Hematopoietic multipotent progenitor cell treated with erythropoietin and hydrocortisone succinate and interleukin-3 and kit ligand, for 15 days (in vitro differentiated cells): ENCODE results near the gene CDH24.

Experiments used
- DNase-seq: peaks from one replicate; pipeline ENCODE4 v3.0.0-alpha.2; 2015; ENCODE audit warnings: low spot score

CDH24 gene

DNA sequence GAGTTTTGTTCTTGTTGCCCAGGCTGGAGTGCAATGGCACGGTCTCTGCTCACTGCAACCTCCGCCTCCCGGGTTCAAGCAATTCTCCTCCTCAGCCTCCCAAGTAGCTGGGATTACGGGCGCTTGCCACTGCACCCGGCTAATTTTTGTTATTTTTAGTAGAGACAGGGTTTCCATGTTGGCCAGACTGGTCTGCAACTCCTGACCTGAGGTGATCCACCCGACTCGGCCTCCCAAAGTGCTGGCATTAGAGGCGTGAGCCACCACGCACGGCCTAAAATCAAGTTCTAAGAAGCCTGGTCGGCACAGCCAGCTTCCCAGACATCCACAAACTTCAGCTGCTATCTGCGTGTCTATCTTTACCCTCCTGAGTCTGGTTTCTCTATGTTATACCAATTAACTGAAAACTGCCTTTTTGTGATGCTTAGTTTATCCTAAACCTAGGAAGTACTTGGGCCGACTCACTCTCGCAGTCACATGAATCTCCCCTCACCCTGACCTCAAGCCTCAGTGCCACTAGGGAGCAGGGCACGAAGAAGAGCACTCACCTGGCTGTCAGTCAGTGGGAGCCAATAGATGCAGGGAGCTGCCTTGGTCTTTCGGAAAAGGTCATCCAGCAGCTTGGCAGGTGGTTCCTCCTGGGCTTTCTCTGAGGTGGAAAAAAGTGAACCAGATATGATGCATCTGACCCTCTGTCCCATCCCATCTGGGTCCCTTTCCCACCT is 3.4 kb upstream of the CDH24 start:
- DNase-seq = no peak

DNA sequence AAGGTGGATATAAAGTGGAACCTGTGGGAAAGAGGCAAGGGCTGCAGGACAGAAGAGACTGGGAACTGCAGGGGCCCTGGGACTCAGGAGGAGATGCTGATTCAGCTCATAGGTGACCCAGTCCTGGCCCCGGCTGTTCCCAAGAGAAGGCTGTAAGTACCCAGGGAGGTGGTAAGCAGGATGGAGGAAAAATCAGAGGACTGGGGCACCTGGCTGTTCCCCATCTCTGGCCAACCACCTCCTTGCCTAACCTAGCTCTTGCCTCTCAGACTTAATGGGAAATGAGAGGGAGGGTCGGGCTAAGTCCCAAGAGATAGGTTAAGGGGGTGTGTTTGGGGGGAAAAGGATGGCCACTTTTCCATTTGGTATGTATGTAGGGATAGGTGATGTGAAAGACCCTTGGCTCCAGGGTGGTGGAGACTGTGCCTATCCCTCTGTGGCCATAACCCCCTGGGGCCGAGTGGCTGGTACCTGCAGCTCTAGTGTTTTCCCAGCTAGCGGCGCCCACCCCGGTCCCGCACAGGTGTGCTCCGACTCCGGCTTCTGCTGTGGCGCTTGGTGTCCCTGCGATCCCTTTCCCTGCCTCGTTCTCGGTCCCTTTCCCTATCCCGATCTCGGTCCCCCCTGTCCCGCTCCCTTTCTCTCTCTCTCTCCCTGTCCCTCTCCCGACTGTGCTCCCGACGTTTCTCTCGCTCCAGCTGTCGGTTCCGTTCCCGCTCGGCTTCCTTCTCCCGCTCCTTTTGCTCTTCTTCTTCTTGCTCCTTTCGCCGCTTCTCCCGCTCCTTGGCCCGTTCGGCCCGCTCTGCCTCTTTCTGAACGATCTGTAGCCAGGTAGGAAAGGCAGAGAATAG is 1.6 kb upstream of the CDH24 start:
- no peak for DNase-seq

DNA sequence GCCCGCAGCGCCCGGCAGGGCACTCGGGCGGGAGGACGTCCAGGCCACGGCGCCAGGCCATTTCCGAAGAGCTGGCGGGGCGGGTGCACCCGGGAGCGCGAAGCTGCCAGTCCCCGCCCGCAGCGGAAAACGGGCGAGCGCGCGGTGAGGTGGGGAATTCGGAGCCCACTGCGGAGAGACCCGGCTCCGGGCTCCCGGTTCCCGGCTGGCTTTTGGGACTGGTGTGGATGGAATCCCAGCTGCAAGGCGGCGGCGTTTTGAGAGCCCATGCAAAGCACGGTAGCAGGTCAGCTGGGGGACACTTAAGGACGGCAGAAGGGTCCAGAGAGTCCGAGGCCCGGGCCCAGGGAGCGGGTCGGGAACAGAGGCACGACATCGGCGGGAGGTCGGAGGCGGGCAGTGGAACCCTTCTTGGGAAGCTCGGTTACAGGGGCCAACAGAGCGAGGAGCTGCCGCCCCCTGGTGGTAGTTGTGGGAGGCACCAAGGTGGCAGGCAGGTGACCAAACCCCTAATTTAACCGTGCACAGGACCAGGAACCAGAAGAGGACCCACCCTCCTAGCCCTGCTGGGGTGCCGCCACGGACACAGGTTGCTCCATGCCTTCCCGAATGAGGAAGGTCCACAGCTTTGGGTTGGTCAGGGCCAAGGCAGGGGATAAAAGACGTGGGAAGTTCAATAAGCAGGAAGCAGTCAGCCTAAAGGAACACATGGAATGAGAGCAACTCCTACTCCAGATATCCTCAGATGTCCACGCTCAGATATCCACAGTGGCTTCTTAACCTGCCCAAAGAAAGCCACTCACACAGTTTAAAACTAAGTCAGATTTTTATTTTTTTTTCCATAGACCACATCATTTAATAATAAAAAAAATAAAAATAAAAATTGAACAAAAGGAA is 685 bp upstream of the CDH24 start:
- DNase-seq = peak; percentile 86

DNA sequence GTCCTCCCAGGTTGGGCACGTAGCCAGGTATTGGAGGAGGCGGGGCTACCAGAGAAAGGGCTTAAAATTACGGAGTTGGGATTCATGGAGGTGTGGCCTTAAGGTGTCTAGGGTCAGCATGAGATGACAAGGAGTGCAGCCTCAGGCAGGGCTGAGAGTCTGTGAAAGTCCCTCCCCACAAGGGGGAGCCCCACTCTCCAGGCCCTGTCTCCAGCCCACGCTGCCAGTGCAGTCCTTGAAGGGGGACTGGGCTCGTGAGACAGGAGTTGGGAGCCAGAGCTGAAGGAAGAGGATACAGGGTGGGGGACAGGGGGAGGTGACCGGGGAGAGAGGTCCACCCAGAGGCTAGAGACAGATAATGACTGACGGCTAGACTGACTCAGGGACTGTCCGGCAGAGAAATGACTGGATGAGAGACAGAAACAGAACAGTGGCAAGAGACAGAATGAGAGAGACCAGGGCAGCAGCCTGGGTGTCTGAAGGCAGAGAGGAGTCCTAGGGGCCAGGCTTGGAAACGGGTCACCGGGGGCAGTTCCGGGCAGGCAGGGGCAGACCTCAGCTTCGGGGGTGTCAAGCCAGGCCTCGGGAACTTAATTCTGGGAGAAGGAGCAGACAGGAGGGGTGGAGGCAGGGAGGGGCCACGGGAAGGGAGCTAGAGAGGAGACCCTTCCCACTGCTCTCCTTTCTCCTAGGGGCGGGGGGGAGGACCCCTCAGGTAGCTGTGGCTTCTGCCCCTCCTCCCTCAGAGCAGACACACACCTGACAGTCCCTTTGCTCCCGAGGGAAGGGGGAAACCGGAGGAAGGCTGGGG is 970 bp downstream of the CDH24 start:
- peak; percentile 74 for DNase-seq

DNA sequence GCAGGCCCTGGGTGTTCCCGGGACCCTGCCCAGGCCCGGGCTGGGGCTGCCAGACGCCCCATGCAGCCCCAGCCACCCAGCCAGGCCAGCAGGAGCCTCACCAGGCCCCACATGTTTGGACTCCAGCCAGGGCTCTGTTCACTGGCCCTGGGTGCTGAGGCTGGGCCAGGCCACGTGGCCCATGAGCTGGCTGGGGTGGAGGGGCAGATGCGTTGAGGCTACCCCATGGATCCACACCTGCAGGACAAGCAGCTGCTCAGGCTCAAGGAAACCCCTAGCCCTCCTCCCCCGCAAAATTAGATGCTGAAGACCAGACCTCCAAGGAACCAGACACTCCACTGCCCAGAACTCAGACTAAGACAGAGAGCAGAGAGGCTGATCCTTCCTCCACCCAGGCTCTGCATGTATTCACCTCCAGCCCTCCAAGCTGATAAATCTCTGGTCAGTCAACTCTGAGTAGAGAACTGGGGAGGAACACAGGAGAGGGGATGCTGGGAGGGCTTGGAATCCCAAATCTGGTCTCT is 1.6 kb downstream of the CDH24 start:
- no peak for DNase-seq

DNA sequence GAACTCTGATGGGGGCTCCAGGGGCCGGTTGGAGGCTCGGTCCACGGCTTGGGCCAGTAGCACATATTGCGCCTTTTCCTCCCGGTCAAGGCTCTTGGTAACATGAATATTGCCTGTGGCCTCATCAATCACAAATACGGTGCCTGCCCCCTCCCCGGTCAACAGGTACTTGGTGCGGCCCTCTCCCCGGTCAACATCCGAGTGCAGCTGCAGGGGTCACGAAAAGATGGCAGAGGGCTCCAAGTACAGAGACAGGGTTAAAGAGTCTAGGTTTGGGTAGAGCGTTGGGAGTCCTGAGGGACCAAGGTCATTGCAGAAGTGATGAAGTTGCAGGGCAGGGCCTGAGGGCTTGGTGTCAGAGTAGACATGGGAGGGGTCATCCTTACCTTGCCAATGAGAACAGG is 2.2 kb downstream of the CDH24 start:
- DNase-seq = no peak

DNA sequence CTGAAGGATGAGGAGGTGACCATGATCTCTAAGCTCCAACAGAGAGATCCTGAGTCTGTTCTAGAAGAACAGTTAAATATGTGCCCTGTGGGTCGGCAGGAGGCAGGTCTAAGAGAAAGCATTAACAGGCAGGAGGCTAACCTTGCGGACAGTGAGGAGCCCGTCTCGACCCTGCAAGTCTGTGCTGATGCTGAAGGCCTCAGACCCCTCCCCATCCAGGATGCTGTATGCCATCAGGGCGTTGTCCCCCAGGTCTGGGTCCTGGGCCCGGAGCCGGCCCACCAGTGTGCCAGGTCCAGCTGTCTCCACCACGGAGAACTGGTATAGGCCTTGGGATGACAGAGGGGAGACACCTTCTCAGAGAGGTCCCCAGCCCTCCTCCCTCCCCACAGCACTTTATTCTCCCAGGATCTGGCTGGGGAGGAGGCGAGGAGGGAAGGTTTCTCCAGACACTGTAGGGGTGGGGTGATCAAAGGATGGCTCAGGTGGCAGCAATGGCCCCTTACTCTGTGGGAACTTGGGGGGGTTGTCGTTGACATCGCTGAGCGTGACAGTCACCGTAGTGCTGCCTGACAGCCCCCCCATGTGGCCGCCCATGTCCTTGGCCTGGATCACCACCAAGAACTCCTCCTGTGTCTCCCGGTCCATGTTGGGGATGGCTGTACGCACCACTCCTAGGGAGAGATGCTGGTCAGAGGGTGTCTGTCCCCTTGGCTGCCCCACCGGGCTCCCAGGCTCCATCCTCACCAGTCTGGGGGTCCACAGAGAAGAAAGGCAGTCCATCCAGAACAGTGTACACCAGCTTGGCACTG is 3.1 kb downstream of the CDH24 start:
- no peak for DNase-seq

DNA sequence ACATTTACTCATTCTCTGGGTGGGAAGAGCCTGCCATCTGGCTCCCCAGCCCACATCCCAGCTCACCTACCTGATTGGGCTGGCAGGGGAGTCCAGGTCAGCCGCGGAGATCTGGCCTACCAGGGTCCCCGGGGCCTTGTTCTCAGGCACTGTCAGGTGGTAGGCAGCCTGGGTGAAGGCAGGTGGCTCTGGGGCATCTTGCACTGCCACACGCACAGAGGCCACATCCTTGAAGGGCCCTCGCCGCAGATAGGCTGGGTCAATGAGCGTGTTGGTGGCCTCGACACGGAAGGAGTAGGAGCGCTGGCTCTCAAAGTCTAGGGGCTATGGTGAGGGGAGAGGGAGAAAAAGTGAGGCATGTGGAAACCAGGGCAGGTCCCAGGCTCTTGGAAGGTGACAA is 3.9 kb downstream of the CDH24 start:
- no peak for DNase-seq

DNA sequence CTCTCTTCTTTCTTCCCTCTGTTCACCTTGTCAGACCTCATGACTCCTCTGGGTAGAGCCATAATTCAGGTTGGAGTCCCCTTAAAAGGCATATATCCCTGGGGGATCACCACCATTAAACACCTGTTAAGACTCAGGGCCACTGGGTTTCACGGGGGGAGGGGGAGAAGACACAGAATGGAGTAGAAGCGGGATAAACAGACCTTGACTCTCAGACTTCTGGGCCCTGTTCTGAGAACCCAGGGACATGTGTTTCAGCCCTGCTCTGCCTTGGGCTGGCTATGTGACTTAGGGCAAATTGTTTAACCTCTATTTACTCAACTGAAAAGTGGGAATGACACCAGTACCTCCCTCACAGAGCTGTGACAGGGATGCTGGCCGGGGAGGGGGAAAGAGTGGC is 4.6 kb downstream of the CDH24 start:
- no peak for DNase-seq

DNA sequence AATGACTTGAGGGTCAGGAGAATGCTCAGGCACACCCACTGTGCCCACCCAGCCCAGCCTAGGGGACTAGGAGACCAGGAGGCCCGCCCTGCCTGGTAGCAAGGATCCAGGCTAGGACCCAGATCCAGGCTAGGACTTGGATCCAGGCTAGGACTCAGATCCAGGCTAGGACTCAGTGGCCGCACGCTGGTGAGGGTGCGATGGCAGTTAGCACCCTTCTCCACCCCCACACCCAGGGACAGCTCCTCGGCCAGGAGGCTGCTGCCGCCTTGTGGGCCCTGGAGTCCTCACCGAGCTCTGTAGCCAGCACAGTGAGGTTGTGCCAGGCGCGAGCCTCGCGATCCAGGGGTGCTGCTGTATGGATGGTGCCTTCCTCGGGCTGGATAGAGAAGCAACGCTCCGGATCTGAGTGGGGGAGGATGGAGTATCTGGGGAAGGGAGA is 5.1 kb downstream of the CDH24 start:
- no peak for DNase-seq

DNA sequence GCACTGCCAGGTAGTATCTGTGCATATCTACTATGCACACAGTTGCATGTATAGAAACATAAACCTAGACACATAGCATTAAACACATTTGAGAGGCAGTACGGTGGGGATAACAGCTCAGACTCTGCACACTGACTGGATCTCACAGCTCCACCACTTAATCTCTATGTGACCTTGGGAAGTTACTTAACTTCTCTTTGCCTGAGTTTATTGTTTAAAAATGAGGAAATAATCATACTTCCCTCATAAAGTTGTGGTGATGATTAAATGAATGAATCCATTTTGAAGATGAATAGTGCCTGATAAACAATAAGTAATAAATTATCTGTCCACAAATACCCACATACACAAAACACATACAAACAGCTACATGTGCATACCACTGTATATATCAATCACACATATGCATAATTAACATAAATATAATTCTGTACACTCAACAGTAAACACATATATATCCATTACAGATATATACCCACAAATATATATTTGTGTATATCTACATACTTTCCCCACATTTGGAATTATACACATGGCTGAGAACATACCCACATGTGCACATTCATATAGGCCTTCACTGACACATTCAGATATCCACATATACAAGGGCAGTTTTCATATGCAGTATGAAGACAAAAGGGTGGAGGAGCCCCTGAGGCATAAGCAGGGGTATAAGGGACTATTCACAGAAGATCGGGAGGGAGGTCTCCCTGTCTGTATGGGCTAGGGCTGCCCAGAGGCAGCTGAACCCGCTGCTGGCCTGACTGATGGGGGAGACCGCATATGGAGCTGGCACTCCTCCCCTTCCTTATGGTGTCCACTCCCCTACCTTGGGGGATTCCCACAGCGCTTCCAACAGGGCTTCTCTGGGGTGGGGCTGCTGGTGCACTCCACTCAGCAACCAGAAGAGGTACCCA is 5.9 kb downstream of the CDH24 start:
- no peak for DNase-seq

DNA sequence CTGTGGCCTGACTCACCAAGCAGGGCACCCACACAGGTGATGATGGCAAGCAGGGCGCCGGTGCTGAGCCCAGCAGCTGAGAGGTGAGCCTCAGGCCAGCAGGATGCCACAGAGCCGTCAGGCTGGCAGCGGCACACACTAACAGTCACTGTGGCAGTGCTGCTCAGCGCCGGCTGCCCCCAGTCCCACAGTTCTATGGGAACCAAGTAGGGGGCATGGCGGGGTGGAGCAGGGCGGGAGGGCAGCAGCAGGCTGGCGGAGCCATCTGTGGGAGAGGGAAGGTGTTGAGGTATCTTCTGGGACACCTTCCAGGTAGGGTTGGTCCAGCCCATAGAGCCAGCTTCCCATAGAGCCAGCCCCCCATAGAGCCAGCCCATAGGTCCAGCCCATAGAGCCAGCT is 8.3 kb downstream of the CDH24 start:
- no peak for DNase-seq

DNA sequence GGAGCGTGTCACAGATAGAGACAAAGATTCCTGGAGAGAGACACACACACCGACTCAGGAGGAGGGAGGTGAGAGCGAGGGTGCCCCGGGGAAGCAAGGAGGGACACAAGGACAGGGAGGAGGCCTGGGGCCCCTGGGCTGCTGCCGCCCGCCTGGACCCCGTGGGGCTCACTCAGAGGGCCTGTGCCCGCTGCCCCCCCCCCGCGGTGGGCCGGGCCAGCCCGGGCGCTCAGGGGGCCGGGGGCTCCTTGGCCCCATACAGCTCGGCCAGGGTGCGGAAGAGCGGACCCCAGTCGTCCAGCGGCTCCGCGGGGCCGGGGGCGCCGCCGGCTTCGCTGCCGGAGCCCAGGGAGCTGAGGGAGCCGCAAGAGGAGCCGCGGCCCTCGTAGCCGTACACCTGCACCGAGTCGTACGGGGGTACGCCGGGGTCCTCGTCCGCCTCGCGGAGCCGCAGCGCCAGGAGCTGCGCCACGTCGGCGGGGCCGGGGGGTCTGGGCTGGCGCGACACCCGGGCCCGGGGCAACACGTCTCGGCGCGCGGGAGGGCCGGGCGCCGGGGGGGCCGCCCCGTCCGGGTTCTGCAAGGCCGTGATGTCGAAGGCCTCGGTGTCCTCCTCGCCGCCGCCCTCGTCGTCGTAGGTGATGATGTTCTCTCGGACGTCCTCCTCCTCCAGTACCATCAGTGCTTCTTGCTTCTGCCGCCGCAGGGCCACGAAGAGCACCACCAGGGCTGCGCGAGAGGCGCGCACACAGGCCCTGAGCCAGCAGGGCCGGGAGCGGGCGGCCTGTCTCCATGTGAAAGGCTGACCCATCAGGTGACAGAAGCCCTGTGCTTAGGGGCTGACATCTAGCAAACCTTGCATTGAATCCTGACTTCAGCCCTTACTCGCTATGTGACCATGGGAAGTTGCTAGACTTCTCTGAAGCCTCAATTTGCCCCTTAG is 9.3 kb downstream of the CDH24 start:
- DNase-seq = no peak

DNA sequence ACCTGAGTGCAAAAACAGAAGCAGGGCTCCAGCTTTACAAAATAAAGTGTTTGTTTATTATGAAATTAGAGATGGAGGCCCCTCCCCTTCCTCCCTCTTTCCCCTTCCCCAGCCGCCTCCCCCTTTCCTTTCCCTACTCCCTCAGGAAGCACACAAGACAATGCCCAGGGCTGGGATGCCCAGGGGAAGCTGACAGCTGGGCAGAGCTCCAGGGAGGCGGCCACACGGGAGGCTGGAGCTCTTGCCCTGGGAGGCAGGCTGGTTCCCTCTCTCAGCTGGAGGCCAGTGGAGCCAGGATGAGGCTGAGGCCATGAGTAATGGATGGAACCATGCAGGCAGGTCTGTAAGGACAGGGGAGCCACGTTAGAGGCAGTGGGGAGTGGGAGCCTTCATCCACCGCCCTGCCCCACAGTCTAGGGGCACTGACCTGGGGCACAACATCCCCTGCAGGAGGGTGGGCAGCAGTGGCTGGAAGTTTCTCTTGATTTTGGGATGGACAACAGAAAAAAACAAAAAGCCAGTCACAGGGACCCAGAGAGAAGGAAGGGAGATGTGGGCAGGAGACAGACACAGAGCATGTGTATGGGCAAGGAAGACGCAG is 10.2 kb downstream of the CDH24 start:
- no peak for DNase-seq

DNA sequence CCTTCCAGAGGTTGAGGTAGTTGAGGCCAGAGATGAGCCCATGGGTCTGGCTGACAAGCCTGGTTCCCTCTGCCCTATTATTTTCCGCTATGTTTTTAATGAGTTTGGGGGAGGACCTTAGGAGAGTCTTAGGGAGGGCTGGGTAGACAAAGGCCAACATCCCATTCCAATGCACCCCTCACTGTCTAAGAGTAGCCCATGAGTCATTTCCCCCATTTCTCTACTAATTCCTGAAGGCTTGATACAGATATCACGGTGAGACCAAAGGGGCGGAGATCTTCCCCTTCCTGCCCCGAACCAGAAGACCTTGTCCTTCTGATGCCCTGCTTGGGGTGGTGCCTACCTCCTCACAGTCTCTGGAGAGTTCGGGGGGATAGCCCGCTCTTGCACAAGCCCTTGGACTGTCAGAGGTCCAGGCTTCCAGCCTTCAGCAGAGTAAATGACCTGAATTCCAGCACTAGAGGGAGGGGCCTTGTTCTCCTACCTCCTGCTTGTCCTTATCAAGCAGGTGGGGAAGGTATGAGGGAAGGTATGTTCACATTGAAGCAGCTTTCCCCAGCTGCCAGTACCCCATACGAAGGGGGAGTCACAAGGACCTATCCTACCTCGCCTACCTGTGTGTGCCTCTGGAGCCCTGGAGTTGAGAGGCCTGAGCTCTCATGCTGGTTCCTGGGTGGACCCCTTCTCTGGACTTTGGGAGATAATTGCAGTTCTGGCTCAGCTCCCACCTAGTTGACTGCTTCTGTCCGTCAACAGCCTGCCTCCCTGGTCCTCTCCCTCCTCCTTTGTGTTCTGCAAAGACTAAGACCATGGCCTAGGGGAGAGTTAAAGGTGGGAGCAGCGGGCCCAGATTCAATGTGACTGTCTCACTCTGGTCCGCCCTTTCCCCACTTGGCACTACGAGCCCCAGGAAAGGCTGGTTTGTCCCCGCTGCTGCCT is 11.6 kb downstream of the CDH24 start:
- no peak for DNase-seq

DNA sequence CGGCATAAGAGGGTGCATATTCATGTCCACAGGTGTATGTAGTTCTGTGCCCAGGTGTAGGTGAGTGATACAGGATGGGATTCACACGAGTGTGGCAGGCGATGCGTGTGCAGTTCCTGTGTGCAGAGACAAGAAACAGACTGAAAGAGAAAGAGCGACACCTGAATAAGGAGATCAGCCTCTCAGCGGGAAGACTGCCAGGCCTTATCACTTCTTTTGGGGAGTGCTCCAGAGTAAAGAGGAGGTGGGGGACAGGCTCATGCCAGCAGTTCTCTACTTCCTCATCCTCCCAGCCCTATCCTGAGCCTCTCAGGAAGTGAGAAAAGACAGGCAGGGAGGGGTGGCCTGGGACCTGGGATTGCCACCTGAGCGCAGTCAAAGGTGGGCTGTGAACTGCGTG is 12.5 kb downstream of the CDH24 start:
- DNase-seq = no peak

DNA sequence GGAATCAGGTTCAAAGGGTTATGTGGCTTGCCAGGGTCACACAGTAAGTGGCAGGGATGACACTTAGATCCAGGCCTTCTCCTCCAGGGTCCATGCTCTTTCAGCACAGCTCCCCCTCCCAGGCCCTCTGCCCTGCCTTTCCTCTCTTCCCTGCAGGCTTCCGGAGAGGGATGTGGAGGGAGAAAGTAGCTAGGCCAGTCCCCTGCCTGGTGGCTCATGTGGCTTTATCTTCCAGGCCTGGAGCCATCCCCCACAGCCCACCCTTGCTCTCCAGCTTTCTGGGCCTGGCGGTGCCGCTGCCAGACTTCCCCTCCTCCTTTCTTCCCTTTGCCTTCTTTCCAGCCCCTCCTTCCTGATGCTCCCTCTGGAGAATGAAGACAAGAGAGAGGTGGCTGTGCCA is 13.6 kb downstream of the CDH24 start:
- DNase-seq = no peak
